Left renal pelvis (tissue), 4 donors: ENCODE results near the gene MEIS2. TPM values are rescaled to one million over a fixed set of nuclear protein-coding genes. Genes with fewer than 3 reads are reported as not detected.

Experiments
- DNase-seq, 4 donors: peaks; one replicate each; pipeline ENCODE4 v3.0.0-alpha.2; 2013; ENCODE audit warnings: low read depth in 4 of 4, low spot score in 3 of 4
- polyA plus RNA-seq, 4 donors: library from polyadenylated mRNA; unstranded; fragments of 120-200 nt; gene quantifications; one replicate each; pipeline ENCODE4 v1.2.1, GENCODE V29; 2013; ENCODE audit not compliant: insufficient read length in 4 of 4

The MEIS2 gene
- polyA plus RNA-seq, 4 donors: 129 to 442 (median 168) TPM

DNA sequence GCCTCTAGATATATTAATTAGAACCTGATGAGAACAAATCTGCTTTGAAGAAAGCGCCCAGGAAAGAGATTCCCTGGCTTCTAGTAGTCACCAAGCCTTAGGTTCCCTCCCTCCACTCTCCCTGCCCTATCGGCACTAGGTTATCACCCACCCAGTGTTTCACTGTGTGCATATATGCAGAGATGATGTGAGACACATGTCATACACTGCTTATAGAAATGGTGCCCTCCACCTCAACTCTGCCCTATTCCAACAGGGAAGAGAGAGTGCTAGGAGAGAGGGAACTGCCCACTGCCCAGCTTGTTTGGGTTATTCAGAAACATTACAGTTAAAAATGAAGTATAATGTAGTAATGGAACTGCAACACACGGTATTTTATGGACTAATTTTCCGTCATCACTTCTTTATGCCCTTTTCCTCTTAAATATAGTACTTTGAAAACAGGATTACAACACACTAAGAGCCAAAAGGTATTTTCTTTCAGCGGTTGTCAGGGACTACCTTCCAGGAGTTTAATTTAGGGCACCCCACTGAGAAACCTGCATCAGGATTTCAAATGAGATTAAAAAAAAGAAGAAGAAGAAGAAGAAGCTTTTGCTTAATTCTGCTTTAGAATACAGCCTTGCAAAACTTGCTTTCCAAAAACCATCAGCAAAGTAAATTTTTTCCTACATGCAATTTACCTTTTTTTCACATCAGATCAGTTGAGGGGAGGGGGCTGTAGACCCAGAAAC, 55.3 kb downstream of the MEIS2 start:
- no peak for DNase-seq

GRCh38 chr15:37041836-37042235, 58.5 kb downstream of the MEIS2 start:
- DNase-seq: no peak

GRCh38 chr15:37041042-37041441, 59.3 kb downstream of the MEIS2 start:
- DNase-seq: no peak

DNA sequence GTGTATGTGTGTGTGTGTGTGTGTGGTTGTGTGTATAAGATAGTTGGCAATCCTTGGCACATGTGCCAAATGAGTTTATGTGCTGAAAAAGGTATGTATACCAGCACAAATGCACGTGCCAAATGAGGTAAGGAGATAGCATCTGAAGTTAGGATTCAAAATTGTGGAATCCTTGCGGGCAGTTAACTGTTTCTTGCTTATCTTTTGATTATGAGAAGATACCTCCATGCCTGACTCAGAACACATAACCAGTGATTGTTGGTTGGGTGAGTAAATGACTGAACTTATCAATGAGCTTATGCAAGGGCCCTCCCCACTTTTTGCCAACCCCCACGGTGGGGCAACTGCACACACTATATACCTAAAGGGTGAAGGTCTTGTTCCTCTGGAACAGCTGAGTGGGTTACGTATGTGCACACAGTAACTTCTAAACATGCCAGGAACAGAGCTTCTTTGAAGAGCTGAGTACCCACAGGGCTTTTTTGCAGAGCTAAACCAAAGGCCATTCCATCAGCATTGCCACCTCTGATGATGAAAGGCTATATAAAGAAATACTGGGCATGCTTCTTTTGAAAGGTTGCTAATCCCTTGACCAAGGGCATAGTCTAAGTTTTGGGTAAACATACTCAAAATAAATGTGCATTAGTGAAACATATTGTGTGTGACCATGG, 60.1 kb downstream of the MEIS2 start:
- DNase-seq: no peak

- DNase-seq: no peak
These were observed 61.6 kb downstream of the MEIS2 start for GRCh38 chr15:37038716-37039106.

GRCh38 chr15:37037850-37038715, 62.3 kb downstream of the MEIS2 start:
- DNase-seq: no peak

DNA sequence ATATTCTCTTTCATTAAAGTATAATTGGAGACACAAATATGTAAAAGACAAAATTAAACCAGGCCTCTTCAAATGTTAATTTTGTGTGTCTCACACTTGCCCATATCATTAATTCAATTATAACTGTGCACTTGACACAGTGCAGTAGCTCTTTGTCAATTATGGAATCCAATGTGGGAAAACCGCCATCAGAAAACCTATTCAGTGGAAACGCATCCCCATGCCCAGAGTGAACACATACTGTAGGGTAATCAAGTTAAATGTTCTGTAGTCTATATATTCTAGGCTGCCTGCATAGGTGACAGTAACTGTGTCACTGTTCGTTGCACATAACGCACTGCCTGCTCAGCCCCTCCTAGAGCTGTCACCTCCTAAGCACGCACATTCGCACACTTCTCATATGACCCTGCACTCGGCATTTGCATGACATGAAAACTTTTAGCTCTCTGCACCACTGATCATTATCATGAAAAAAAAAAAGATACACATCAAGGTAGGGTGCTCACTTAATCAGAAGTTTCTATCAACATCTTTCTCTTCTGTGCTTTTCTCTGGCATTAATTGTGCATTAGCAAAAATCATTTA, 63.2 kb downstream of the MEIS2 start:
- DNase-seq: no peak

GRCh38 chr15:37034835-37035748, 65.3 kb downstream of the MEIS2 start:
- DNase-seq: no peak

- DNase-seq: no peak
These were observed 66.0 kb downstream of the MEIS2 start for GRCh38 chr15:37034392-37034791.

GRCh38 chr15:37032091-37032775, 68.1 kb downstream of the MEIS2 start:
- no peak for DNase-seq

DNA sequence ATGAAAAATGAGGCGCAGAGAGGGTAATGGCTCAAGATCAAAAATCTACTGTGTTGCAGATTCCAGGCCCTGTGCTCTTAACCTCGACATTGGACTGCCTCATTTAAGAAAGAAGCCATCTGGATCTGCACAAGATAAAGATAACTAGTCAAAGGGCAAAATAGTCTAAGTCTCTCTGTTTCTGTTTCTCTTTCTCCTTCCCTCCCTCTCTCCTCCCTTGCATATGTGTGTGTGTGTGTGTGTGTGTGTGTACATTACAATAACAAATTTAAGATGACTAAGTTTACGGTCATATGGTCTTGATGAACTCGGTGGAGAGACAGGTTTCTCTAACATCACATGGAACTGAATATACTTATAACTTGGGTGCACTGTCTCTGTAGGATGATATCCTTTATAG, 69.2 kb downstream of the MEIS2 start:
- no peak for DNase-seq

GRCh38 chr15:37028625-37029296, 71.6 kb downstream of the MEIS2 start:
- DNase-seq: no peak

- DNase-seq: no peak
These were observed 79.5 kb downstream of the MEIS2 start for GRCh38 chr15:37020852-37021251.

GRCh38 chr15:37019479-37020433, 80.6 kb downstream of the MEIS2 start:
- no peak for DNase-seq

DNA sequence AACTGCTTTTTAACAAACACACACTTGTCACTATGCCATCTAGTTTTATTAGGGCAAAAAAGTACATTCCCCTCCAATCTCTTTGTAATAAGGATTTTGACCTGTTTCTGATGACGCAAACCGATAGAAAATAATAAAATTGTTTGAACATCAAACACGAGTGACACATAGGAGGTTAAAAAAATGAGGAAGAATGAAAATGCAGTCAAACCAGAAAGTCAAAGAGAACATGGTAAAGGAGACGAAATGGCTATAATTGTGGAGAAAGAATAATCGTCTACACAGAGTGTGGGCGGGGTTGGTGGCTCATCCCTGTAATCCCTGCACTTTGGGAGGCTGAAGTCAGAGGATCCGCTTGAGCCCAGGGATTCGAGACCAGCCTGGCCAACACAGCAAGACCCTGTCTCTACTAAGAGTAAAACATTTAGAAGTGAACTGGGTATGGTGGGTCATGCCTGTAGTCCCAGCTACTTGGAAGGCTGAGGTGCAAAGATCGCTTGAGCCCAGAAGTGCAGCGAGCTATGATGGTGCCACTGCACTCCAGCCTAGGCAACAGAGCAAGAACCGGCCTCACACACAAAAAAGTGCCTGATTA, 83.2 kb downstream of the MEIS2 start:
- no peak for DNase-seq

DNA sequence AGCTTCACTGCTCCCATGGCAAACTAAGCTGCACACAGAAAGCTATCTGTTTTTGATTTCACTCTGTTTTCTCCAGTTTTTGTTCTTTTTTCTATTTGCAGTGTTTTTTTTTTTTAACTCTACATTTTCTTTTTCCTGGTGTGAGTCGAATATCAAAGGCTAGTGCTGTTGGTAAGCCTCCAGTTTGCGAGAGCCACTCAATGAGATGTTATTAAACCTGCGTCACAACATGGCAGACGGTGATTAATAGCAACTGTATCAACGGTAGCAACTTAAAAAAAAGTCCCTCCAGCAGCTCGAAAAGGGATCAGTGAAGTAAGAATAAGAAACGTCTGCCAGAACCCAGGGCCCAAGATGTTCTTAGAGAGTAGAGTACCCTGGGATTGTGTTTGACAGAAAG, 84.1 kb downstream of the MEIS2 start:
- DNase-seq: no peak

DNA sequence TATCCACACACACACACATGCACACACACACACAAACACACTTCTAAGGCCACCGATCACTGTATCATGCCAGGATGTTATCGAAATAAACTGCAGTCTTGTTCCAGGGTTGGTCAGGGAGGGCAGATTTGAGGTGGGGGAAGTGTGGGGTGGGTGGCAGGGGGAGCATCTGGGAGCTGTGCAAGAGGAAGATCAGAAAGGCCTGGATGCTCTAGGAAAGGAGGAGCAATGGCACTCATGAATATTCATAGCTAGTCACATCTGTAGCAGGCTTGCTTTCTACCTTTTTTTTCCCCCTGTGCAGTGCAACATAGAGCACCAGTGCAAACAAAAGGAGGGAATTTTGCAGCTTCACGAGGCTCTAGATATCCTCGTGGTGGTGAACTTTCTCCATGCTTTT, 84.9 kb downstream of the MEIS2 start:
- no peak for DNase-seq
